ENCODE data around the gene TENT4A.

DNA sequence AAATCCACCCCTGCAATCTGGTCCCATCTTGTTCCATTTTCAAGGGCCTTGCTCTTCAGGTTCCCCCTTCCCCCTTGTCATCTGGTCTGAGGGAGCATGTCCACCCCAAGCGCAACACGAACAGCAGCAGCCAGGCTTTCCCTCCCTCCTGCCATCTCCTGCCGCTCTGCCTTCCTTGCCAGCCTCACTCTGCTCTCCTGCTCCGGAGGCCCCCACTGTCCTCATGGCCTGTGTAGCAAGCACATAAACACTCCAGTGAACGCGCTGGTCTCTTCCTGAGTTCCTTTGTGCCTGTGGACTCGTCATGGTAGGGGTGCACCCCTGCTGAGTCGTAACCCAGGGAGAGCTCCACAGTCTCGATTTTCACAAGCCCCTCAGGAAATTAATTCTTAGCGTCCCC is 29.9 kb downstream of the TENT4A start:
- TF ChIP-seq, protein P1, sequence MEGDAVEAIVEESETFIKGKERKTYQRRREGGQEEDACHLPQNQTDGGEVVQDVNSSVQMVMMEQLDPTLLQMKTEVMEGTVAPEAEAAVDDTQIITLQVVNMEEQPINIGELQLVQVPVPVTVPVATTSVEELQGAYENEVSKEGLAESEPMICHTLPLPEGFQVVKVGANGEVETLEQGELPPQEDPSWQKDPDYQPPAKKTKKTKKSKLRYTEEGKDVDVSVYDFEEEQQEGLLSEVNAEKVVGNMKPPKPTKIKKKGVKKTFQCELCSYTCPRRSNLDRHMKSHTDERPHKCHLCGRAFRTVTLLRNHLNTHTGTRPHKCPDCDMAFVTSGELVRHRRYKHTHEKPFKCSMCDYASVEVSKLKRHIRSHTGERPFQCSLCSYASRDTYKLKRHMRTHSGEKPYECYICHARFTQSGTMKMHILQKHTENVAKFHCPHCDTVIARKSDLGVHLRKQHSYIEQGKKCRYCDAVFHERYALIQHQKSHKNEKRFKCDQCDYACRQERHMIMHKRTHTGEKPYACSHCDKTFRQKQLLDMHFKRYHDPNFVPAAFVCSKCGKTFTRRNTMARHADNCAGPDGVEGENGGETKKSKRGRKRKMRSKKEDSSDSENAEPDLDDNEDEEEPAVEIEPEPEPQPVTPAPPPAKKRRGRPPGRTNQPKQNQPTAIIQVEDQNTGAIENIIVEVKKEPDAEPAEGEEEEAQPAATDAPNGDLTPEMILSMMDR (IDR thresholded peaks at IDR 0.05): no peak
- TF ChIP-seq POLR2A (IDR thresholded peaks at IDR 0.05): no peak

All from esophagus squamous epithelium (tissue), 4 donors.